Measurements from ENCODE around the gene GPD1L. TPM values are rescaled to one million over a fixed set of nuclear protein-coding genes. Genes with fewer than 3 reads are reported as not detected.
"Not testable (repeated sequence)": the region's sequence is repeated elsewhere in the genome, so short reads cannot be mapped to it uniquely, and the experiment has no call there.

The GPD1L gene
- total and polyA plus RNA-seq, 2 donors (not counting 1 experiment from before 2014, with no cell fraction given), result 4.7 to 9.3 TPM

GRCh38 chr3:32189693-32190092 lies 83.3 kb downstream of the GPD1L start:
- H3K27me3 Mint-ChIP-seq, result peaks cover 4% of the 10 kb centered on the region
- Histone ChIP-seq H4K20me1 (ENCODE audit: control insufficient read depth, insufficient read depth, low read length, poor library complexity, severe bottlenecking) (no peaks in the 10 kb centered on the region), H3K27me3 (replicated peaks in 1 of 4; ENCODE audit: control extremely low read depth in 1 of 4, control insufficient read depth in 3 of 4, insufficient read depth in 4 of 4, low read length in 3 of 4) (peaks cover 0 to 6% (median 0%) of the 10 kb centered on the region in 4 experiments), H3K9me3 (ENCODE audit: control extremely low read depth in 1 of 3, control insufficient read depth in 2 of 3, insufficient read depth in 1 of 3, low read length in 2 of 3) (no peaks in the 10 kb centered on the region), H3K9ac (ENCODE audit: low read length) (no peak overlapping the region), H3K36me3 (replicated peaks in 1 of 2; ENCODE audit: control extremely low read depth in 1 of 2, control insufficient read depth in 1 of 2, extremely low read depth in 1 of 2, insufficient read depth in 2 of 2, low read length in 1 of 2) (no peaks in the 10 kb centered on the region), H3K4me3 (ENCODE audit: control extremely low read depth in 1 of 5, extremely low read depth in 1 of 5, insufficient read depth in 1 of 5, low read depth in 2 of 5, low read length in 4 of 5) (no peak overlapping the region), H3K27ac (ENCODE audit: low read length in 2 of 2) (no peak overlapping the region), H2AFZ (ENCODE audit: insufficient read depth, low read depth, low read length, poor library complexity, severe bottlenecking) (no peak overlapping the region), H3K4me1 (ENCODE audit: control insufficient read depth in 2 of 2, insufficient read depth in 2 of 2, low read length in 2 of 2) (no peaks in the 10 kb centered on the region), H3K79me2 (ENCODE audit: control insufficient read depth, insufficient read depth, low read length) (no peaks in the 10 kb centered on the region), H3K4me2 (replicated peaks; ENCODE audit: low read depth, low read length, poor library complexity, severe bottlenecking) (no peak overlapping the region)
- DNase-seq (no peak), ATAC-seq (ENCODE audit: low read depth) (no peak)
- intact Hi-C loops (cut with micrococcal nuclease), result no loop called here
- 100% methylated on average over 1 of the region's 3 CpGs for WGBS (ENCODE audit: insufficient coverage)
- H3K4me3 Mint-ChIP-seq, result no peak overlapping the region
- TF ChIP-seq EZH2 (IDR thresholded peaks at IDR 0.05; ENCODE audit: borderline replicate concordance, insufficient read depth, low read depth, low read length, poor library complexity, severe bottlenecking), result no peak
- no peak for TF ChIP-seq CTCF (IDR thresholded peaks at IDR 0.05)
- ChIA-PET POLR2A (no interaction called here), CTCF (interaction anchor here (1.0 kb wide), 1 partner anchor 12 kb away, joined by 3 read pairs; no protein-coding TSS in a partner anchor)
- H3K4me1 Mint-ChIP-seq, result no peaks in the 10 kb centered on the region
- H3K9me3 Mint-ChIP-seq (ENCODE audit: insufficient read depth), result no peaks in the 10 kb centered on the region
- H3K27ac Mint-ChIP-seq, result no peak overlapping the region

GRCh38 chr3:32190556-32190955 lies 84.1 kb downstream of the GPD1L start:
- H3K9ac ChIP-seq (ENCODE audit: low read length); H2AFZ ChIP-seq (ENCODE audit: insufficient read depth, low read depth, low read length, poor library complexity, severe bottlenecking); H3K9me3 Mint-ChIP-seq (ENCODE audit: insufficient read depth); H3K79me2 ChIP-seq (ENCODE audit: control insufficient read depth, insufficient read depth, low read length); DNase-seq; H3K27ac Mint-ChIP-seq; H3K27me3 Mint-ChIP-seq; H3K36me3 ChIP-seq (replicated peaks in 1 of 2; ENCODE audit: control extremely low read depth in 1 of 2, control insufficient read depth in 1 of 2, extremely low read depth in 1 of 2, insufficient read depth in 2 of 2, low read length in 1 of 2); H3K4me1 ChIP-seq (ENCODE audit: control insufficient read depth in 2 of 2, insufficient read depth in 2 of 2, low read length in 2 of 2); H3K27ac ChIP-seq (ENCODE audit: low read length in 2 of 2); H3K4me1 Mint-ChIP-seq; H3K27me3 ChIP-seq (replicated peaks in 1 of 4; ENCODE audit: control extremely low read depth in 1 of 4, control insufficient read depth in 3 of 4, insufficient read depth in 4 of 4, low read length in 3 of 4); H3K4me2 ChIP-seq (replicated peaks; ENCODE audit: low read depth, low read length, poor library complexity, severe bottlenecking); H3K4me3 ChIP-seq (ENCODE audit: control extremely low read depth in 1 of 5, extremely low read depth in 1 of 5, insufficient read depth in 1 of 5, low read depth in 2 of 5, low read length in 4 of 5); H4K20me1 ChIP-seq (ENCODE audit: control insufficient read depth, insufficient read depth, low read length, poor library complexity, severe bottlenecking); H3K9me3 ChIP-seq (ENCODE audit: control extremely low read depth in 1 of 3, control insufficient read depth in 2 of 3, insufficient read depth in 1 of 3, low read length in 2 of 3); H3K4me3 Mint-ChIP-seq; POLR2A ChIA-PET; intact Hi-C loops (cut with micrococcal nuclease); ATAC-seq (ENCODE audit: low read depth): not testable (repeated sequence)
- CTCF ChIA-PET, result interaction anchor here (1.0 kb wide), 1 partner anchor 13 kb away, joined by 3 read pairs; no protein-coding TSS in a partner anchor
- 81% methylated on average over 5 of the region's 6 CpGs for WGBS (ENCODE audit: insufficient coverage)
